GM12874 (cell line): Measurements from ENCODE around the gene PLPP2.

ENCODE experiments used
- TF ChIP-seq, protein P1 (sequence below): IDR thresholded peaks from 2 replicates; pipeline ENCODE4 v1.5.1; 2011; ENCODE audit warnings: low read depth, mild to moderate bottlenecking, control low read depth, low read length, moderate library complexity; ENCODE audit not compliant: insufficient read depth

The PLPP2 gene

DNA sequence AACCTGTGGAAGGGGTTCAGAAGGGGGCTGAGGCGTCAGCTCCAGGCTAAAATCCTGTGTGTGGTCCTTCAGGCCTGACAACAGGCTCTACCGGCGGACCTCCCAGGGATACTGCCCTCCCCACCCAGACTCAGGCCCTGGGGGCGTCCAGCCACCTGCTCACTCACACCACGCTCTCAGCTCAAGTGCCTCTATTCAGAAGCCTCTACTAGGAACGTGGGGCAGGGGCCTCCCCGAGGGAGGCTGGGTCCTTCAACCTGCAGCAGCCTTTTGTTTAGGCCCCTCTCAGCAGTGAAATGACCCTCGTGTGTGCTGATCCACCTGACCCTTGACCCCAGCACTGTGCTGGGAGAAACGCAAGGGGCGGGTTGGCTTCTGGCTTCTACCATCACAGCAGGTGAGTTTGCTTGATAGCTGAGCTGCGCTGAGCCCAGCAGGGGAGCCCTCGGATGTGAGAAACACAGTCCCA lies 10.6 kb downstream of the PLPP2 start:
- TF ChIP-seq, protein P1, sequence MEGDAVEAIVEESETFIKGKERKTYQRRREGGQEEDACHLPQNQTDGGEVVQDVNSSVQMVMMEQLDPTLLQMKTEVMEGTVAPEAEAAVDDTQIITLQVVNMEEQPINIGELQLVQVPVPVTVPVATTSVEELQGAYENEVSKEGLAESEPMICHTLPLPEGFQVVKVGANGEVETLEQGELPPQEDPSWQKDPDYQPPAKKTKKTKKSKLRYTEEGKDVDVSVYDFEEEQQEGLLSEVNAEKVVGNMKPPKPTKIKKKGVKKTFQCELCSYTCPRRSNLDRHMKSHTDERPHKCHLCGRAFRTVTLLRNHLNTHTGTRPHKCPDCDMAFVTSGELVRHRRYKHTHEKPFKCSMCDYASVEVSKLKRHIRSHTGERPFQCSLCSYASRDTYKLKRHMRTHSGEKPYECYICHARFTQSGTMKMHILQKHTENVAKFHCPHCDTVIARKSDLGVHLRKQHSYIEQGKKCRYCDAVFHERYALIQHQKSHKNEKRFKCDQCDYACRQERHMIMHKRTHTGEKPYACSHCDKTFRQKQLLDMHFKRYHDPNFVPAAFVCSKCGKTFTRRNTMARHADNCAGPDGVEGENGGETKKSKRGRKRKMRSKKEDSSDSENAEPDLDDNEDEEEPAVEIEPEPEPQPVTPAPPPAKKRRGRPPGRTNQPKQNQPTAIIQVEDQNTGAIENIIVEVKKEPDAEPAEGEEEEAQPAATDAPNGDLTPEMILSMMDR, result no peak

DNA sequence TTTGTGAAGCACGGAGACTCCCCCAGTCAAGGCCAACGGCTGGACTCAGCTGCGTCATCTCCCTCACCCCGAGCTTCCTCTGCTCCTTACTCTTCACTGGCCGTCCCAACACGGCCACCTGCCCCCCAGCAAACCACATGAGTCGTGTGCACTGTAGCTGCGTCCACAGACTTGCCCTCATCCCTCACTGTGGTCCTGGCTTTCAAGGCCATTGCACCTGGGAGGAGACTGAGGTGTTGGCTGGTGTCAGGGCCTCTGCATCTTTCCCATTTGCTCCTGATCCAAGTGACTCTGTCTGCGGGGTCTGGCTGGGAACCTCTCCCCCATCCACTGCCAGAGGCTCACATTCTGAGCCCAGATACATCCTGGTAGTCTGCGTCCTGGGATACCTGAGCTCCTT lies 11.5 kb downstream of the PLPP2 start:
- TF ChIP-seq, protein P1, result no peak

GRCh38 chr19:279231-279630 lies 12.0 kb downstream of the PLPP2 start:
- TF ChIP-seq, protein P1, result no peak

- TF ChIP-seq, protein P1, result no peak
Observed at GRCh38 chr19:277581-278165, 13.5 kb downstream of the PLPP2 start.

DNA sequence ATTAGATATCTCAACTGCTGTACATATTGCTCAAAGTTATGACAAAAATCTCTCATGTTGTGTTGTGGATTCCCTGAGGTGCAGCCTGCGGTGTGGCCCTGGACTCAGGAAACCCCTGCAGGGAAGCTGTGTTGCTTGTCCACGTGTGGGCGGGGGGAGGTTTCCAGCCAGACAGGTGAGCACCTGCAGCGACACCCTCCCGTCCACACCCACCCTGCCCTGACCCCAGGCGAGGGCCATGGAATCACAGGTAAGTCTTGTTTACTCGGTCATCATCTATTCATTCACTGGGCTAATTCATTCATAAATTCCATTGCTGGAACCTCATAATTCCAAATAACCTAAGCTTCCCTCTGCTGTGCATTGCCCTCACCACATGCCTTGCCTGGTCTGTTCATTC lies 14.1 kb downstream of the PLPP2 start:
- TF ChIP-seq, protein P1, result no peak

GRCh38 chr19:275958-276646 lies 15.1 kb downstream of the PLPP2 start:
- TF ChIP-seq, protein P1, result no peak

DNA sequence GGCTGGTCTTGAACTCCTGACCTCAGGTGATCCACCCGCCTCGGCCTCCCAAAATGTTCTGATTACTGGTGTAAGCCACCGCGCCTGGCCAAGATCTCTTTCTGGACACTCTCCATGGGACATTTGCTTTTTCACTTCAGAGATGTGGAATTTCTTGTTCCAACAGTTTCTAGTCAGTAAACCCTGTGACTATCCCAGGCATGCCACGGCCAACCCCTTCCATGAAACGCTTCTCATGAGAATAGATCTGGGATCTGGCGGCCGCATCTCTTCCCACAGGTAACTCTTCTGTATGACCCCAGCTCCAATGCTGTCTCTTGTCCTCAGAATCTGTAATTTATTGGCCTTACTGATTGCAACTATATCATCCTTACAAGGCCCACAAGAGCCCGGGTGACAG lies 16.2 kb downstream of the PLPP2 start:
- TF ChIP-seq, protein P1, result no peak
